Fibroblast of skin of right quadriceps (primary cell): Measurements from ENCODE around the gene SMIM33.
A peak's percentile ranks its signal among the peaks of the same experiment; 100 is the strongest.
"Not testable (repeated sequence)": the region's sequence is repeated elsewhere in the genome, so short reads cannot be mapped to it uniquely, and the experiment has no call there.

Experiments used
- DNase-seq: peaks from one replicate; pipeline ENCODE4 v3.0.0-alpha.2; 2013

The SMIM33 gene

GRCh38 chr5:139470821-139471300 is at the start of gene SMIM33:
SMIM33 (plus strand) TSS chr5:139471004; CDS start chr5:139471122, 118 bp downstream.
- no peak for DNase-seq

DNA sequence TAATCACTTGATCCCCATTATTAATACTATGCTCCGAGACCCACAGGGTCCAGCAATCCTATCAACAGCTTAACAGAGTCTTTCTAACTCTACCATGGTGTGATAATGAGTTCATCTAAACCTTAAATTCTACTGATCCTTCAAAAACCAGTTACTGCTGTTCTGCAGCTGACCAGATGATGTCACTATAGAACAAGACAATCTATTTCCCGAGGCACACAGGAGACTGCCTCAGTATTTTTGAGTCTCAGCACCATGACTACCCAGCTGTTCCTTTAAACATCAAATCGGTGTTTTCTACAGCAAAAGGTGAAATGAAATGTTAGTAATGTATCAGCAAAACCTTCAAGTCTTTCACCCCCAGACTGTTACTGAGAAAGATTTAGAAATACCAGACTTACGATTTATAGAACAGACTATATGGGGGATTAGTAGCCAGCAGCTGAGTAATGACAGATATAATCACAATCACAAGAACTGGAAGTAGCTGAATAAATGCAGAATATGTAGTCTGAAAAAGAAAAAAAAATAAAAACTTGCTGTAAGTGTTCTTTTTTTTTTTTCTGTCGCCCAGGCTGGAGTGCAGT is 48.4 kb upstream of the SMIM33 start:
- DNase-seq = peak; percentile 70

DNA sequence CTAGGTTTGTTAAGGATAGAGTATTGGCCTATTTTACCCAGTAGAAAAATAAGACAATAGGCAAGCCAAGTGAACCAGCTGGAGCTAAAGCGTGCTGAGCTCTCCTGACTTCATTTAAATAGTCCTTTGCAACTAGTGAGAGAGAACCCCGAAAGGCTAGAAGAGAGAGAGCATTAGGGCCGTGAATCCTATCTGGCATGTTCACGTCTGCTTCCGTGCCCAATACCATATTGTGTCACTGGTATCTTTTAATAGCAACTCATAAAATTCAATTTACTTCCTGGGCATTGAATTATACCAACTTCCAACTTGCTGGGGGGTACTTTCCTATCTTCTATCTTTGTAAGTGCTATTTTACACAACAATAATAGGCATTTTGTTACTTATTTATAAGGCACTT is 45.3 kb upstream of the SMIM33 start:
- no peak for DNase-seq

GRCh38 chr5:139426203-139426885 is 44.5 kb upstream of the SMIM33 start:
- DNase-seq = peak; percentile 70

DNA sequence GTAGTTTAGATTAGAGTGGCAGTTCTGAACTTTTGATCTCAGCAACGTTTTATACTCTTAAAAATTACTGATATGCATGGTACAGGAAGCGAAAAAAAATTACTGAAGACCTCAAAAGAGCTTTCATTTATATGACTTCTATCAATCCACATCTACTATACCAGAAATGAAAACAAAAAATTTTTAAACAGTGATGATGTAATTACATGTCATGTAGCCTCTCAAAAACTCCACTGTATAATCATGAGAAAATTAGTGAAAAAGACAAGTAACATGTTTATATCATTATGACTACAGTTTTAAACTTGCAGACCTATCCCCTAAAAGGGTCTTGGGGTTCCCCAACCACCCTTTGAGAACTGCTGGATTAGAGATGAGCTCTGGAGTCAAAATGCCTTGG is 40.8 kb upstream of the SMIM33 start:
- DNase-seq = no peak

DNA sequence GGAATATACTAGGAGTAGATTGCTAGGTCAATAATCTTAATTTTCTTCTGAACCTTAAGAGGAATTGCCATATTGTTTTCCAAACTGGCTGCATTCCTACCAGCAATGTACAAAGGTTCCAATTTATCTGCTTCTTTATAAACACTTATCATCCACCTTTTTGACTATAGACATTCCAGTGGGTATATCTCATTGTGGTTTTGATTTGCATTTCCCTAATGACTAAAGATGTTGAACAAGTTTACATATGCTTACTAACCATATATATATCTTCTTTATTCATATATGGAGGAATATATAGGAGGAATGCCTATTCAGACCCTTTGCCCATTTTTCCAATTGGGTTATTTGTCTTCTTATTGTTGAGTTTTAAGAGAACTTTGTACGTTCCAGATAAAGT is 39.1 kb upstream of the SMIM33 start:
- no peak for DNase-seq

- DNase-seq = no peak
Measured at GRCh38 chr5:139435676-139436075, 35.1 kb upstream of the SMIM33 start.

- DNase-seq = no peak
Measured at GRCh38 chr5:139438707-139439012, 32.1 kb upstream of the SMIM33 start.

- DNase-seq = peak; percentile 88
Measured at GRCh38 chr5:139439013-139439903, 31.5 kb upstream of the SMIM33 start, which contains the start of gene DNAJC18. DNAJC18 (minus strand) TSS chr5:139439525; CDS start chr5:139439445, 80 bp downstream.

- not testable (repeated sequence) for DNase-seq
Measured at GRCh38 chr5:139440416-139440815, 30.4 kb upstream of the SMIM33 start.

DNA sequence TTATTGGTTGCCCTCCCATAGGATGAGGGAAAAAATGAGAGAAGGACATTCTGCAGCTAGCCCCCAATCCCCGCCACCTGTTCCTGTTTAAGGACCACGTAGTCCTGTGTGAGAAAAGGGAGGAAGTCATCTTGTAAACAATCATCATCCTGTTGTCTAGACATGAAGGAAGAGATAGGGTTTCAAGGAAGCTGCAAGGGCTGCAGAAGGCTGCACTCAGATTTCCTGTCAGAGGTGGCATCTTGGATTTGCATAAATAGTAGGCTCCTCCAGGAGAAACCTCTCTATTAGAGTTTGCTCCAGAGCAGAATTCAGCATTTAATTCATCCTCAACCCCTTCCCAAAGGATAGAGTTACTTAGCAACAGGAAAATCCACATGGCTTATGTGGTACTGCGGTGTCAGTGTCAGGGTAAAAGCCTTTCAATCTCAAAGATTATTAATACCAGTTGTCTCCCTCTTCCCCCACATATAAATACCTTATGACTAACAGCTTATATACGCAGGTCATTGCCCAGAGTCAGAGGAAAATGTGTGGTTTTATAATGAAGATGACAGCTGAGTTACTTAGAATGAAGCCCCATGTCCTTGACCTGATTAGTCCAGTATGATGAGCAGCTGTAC is 26.9 kb upstream of the SMIM33 start:
- DNase-seq = peak; percentile 93

GRCh38 chr5:139445325-139446170 is 25.3 kb upstream of the SMIM33 start:
- DNase-seq = peak; percentile 79

- DNase-seq = peak; percentile 76
Measured at GRCh38 chr5:139446956-139447779, 23.6 kb upstream of the SMIM33 start.

DNA sequence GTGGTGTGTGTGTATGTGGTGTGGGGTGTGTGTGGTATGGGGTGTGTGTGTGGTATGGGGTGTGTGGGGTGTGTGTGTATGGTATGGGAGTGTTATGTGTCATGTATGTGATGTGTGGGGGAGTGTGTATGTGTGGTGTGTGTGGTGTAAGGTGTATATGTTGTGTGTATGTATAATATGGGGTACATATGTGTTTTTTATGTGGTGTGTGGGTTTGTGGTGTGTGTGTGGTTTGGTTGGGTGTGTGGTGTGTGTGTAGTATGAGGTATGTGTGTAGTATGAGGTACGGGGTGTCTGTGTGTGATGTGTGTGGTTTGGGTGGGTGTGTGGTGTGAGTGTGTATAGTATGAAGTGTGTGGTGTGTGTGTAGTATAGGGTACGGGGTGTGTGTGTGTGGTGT is 19.6 kb upstream of the SMIM33 start:
- no peak for DNase-seq

DNA sequence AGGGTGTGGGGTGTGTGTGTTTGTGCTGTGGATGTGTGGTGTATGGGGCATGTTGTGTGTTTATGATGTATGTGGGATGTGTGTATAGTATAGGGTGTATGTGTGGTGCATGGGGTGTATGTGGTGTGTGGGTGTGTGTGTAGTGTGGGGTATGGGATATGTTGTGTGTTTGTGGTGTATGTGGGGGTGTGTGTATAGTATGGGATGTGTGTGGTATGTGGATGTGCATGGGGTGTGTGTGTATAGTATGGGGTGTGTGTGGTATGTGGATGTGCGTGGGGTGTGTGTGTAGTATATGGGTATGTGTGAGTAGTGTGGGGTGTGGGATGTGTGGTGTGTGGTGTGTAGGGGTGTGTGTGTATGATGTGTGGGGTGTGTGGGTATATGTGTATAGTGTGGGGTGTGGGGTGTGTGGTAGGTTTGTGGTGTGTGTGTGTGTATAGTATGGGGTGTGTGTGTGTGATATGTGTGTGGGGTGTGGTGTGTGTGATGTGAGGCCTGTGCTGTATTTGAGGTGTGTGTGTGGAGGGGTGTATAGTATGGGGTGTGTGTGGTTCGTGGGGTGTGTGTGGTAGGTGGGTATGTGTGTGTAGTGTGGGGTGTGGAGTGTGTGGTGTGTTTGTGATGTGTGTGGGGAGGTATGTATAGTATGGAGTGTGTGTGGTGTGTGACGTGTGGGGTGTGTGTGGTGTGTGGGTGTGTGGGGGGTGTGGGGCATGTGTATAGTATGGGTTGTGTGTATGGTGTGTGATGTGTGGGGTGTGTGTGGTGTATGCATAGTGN is 18.7 kb upstream of the SMIM33 start:
- DNase-seq = no peak

DNA sequence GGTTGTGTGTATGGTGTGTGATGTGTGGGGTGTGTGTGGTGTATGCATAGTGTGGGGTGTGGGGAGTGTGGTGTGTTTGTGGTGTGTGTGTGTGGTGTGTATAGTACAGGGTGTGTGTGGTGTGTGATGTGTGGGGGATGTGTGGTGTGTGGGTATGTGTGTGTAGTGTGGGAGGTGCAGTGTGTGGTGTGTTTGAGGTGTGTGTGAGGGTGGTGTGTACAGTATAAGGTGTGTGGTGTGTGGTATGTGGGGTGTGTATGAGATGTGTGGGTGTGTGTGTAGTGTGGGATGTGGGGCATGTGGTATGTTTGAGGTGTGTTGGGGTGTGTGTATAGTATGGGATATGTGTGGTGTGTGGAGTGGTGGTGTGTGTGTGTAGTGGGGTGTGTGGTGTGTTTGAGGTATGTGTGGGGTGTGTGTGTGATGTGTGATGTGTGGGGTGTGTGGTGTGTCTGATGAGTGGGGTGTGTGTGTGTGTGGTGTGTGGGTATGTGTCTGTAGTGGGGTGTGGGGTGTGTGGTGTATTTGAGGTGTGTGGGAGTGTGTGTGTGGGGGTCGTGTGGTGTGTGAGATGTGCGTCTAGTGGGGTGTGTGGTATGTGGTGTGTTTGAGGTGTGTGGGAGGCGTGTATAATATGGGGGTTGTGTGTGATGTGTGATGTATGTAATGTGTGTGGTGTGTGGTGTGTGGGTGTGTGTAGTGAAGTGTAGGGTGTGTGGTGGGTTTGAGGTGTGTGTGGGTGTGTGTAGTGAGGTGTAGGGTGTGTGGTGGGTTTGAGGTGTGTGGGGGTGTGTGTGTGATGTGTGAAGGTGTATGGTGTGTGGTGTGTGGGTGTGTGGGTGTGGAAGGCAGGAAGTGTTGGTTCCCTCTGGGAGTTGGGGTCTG is 16.9 kb upstream of the SMIM33 start:
- DNase-seq = no peak

DNA sequence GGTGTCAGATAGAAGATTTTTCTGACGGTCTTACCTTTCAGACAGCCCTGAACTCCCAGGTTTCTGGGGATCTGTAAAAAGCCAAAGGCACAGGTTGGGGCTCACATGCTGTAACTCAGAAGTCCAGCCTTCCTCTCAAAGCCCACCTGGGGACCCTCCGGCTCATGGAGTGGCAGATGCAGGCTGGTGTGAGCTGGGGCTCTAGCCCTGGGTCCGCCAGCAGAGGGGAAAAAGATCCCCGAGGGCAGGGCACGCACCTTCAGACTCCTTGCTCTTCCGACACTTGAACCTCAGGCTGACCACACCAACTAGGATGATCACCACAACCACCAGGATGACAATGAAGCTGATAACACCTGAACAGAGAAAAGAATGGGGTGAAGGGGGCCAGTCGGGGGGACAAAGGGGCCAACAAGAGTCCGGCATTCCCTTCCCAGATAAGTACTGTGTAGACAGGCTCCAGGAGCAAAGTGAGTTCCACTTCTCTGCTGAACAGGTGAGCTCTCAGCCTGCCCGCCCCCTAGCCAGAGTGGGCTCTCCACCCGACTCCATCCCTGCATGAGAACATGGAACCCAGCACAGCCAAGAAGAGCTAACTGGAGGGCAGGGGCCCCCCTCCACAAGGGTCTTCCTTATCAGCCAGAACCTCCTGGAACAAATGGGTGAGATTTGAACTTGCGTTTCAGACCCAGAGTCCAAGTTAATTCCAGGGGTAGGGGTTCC is 16.1 kb upstream of the SMIM33 start:
- DNase-seq = no peak

GRCh38 chr5:139456776-139457175 is 14.0 kb upstream of the SMIM33 start:
- no peak for DNase-seq

DNA sequence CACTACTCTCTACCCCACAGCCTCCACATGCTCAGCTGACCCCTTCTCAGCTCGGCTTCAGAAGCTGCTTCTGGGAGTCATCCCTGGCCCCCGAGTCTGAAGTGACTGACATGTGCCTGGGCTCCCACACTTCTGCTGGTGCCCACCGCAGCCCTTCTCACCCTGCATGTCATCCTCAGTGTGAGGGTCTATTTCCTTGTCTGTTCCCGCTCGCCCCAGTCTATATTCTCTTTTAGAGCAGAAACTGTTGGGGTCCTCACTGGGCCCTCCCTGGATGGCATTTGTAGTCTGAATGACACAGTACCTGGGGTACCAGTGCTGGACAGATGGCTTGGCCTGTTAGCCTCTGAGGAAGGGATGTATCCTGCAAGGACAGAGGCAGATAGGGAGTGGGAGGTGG is 13.6 kb upstream of the SMIM33 start:
- no peak for DNase-seq
